ENCODE data around the gene MACROD2.
"Not testable (repeated sequence)": the region's sequence is repeated elsewhere in the genome, so short reads cannot be mapped to it uniquely, and the experiment has no call there.

Gene MACROD2

GRCh38 chr20:14444106-14444505 is 448.8 kb downstream of the MACROD2 start:
- DNase-seq (ENCODE audit: extremely low spot score, insufficient read length, low read depth) (no peak), FAIRE-seq (no peak)

- no peak for DNase-seq (ENCODE audit: extremely low spot score, insufficient read length, low read depth)
- FAIRE-seq, result no peak
Observed at GRCh38 chr20:14445310-14445709, 450.0 kb downstream of the MACROD2 start.

- FAIRE-seq, result no peak
- no peak for DNase-seq (ENCODE audit: extremely low spot score, insufficient read length, low read depth)
Observed at GRCh38 chr20:14445902-14446301, 450.6 kb downstream of the MACROD2 start.

- DNase-seq (ENCODE audit: extremely low spot score, insufficient read length, low read depth) (no peak), FAIRE-seq (no peak)
Observed at GRCh38 chr20:14446446-14446845, 451.1 kb downstream of the MACROD2 start.

GRCh38 chr20:14449323-14449722 is 454.0 kb downstream of the MACROD2 start:
- no peak for FAIRE-seq

GRCh38 chr20:14450256-14450655 is 454.9 kb downstream of the MACROD2 start:
- DNase-seq (ENCODE audit: extremely low spot score, insufficient read length, low read depth) (no peak), FAIRE-seq (no peak)

More at GRCh38 chr20:14449323-14449722, 454.0 kb downstream of the MACROD2 start:
- DNase-seq (ENCODE audit: extremely low spot score, insufficient read length, low read depth), result no peak

- DNase-seq (ENCODE audit: extremely low spot score, insufficient read length, low read depth) (no peak), FAIRE-seq (no peak)
Observed at GRCh38 chr20:14451458-14451857, 456.1 kb downstream of the MACROD2 start.

GRCh38 chr20:14453259-14453658 is 457.9 kb downstream of the MACROD2 start:
- FAIRE-seq (no peak), DNase-seq (ENCODE audit: extremely low spot score, insufficient read length, low read depth) (no peak)

- FAIRE-seq (no peak), DNase-seq (ENCODE audit: extremely low spot score, insufficient read length, low read depth) (no peak)
Observed at GRCh38 chr20:14454296-14454695, 459.0 kb downstream of the MACROD2 start.

GRCh38 chr20:14467104-14467827 is 471.9 kb downstream of the MACROD2 start:
- not testable (repeated sequence) for DNase-seq (ENCODE audit: extremely low spot score, insufficient read length, low read depth); FAIRE-seq

- DNase-seq (ENCODE audit: extremely low spot score, insufficient read length, low read depth) (no peak), FAIRE-seq (no peak)
Observed at GRCh38 chr20:14470231-14470899, 475.0 kb downstream of the MACROD2 start.

GRCh38 chr20:14470977-14471661 is 475.8 kb downstream of the MACROD2 start:
- DNase-seq (ENCODE audit: extremely low spot score, insufficient read length, low read depth) (no peak), FAIRE-seq (no peak)

GRCh38 chr20:14477125-14477524 is 481.8 kb downstream of the MACROD2 start:
- no peak for DNase-seq (ENCODE audit: extremely low spot score, insufficient read length, low read depth)
- no peak for FAIRE-seq

- no peak for DNase-seq (ENCODE audit: extremely low spot score, insufficient read length, low read depth)
Observed at GRCh38 chr20:14478126-14478525, 482.8 kb downstream of the MACROD2 start.

GRCh38 chr20:14481863-14482262 is 486.5 kb downstream of the MACROD2 start:
- FAIRE-seq (no peak), DNase-seq (ENCODE audit: extremely low spot score, insufficient read length, low read depth) (no peak)

More at GRCh38 chr20:14478126-14478525, 482.8 kb downstream of the MACROD2 start:
- FAIRE-seq, result no peak

GRCh38 chr20:14488212-14488611 is 492.9 kb downstream of the MACROD2 start:
- DNase-seq (ENCODE audit: extremely low spot score, insufficient read length, low read depth), result no peak
- no peak for FAIRE-seq

- FAIRE-seq (no peak), DNase-seq (ENCODE audit: extremely low spot score, insufficient read length, low read depth) (no peak)
Observed at GRCh38 chr20:14488756-14489479, 493.6 kb downstream of the MACROD2 start.

- DNase-seq (ENCODE audit: extremely low spot score, insufficient read length, low read depth), result no peak
Observed at GRCh38 chr20:14489544-14489943, 494.2 kb downstream of the MACROD2 start.

GRCh38 chr20:14491436-14491835 is 496.1 kb downstream of the MACROD2 start:
- FAIRE-seq (no peak), DNase-seq (ENCODE audit: extremely low spot score, insufficient read length, low read depth) (no peak)

More at GRCh38 chr20:14489544-14489943, 494.2 kb downstream of the MACROD2 start:
- FAIRE-seq, result no peak

GRCh38 chr20:14493408-14493807 is 498.1 kb downstream of the MACROD2 start:
- DNase-seq (ENCODE audit: extremely low spot score, insufficient read length, low read depth) (no peak), FAIRE-seq (no peak)

Data from GM18507 (cell line).